Ascending aorta (tissue), 2 donors: ENCODE data around the gene RND3. TPM values are rescaled to one million over a fixed set of nuclear protein-coding genes. Genes with fewer than 3 reads are reported as not detected.

ENCODE experiments used
- DNase-seq, 2 donors: peaks; one replicate each; pipeline ENCODE4 v3.0.0-alpha.2; 2019; ENCODE audit warnings: low spot score in 2 of 2
- H3K27ac ChIP-seq, 2 donors: fragments of 200-600 bp; sonication (generic); one replicate each; pipeline ENCODE4 v1.5.1; 2016 to 2017; ENCODE audit warnings: mild to moderate bottlenecking in 1 of 2
- H3K27me3 ChIP-seq: fragments of 200-600 bp; sonication (generic); one replicate; pipeline ENCODE4 v1.5.1; 2017
- H3K36me3 ChIP-seq, 2 donors: fragments of 200-600 bp; sonication (generic); one replicate each; pipeline ENCODE4 v1.5.1; 2016
- H3K4me1 ChIP-seq, 2 donors: fragments of 200-600 bp; sonication (generic); one replicate each; pipeline ENCODE4 v1.5.1; 2016 to 2017; ENCODE audit warnings: mild to moderate bottlenecking in 1 of 2
- H3K4me3 ChIP-seq, 2 donors: fragments of 200-600 bp; sonication (generic); one replicate each; pipeline ENCODE4 v1.5.1; 2016 to 2017; ENCODE audit warnings: mild to moderate bottlenecking in 1 of 2
- H3K9me3 ChIP-seq, 2 donors: fragments of 200-600 bp; sonication (generic); one replicate each; pipeline ENCODE4 v1.5.1; 2016
- intact Hi-C: fragments of 100-400 bp; cut with DNase I; formaldehyde crosslinking; loops from one replicate; pipeline ENCODE4 v1.15.1; 2023
- total RNA-seq: library from RNA; depleted of rRNA; stranded (reverse); fragments of >200 nt; gene quantifications from one replicate; pipeline ENCODE4 v1.1.0, GENCODE V29; 2016
- TF ChIP-seq, protein P1 (sequence below), 3 experiments: fragments of 200-600 bp in 2 of 3; fragments of 450-650 bp in 1 of 3; sonication (generic) in 2 of 3; IDR thresholded peaks; one replicate each; pipeline ENCODE4 v1.5.1; 2016 to 2019; ENCODE audit warnings: antibody characterized with exemption in 3 of 3, mild to moderate bottlenecking in 1 of 3, moderate library complexity in 1 of 3

The RND3 gene
- total RNA-seq, 1 donor from 2014 or later: 10.7 TPM

DNA sequence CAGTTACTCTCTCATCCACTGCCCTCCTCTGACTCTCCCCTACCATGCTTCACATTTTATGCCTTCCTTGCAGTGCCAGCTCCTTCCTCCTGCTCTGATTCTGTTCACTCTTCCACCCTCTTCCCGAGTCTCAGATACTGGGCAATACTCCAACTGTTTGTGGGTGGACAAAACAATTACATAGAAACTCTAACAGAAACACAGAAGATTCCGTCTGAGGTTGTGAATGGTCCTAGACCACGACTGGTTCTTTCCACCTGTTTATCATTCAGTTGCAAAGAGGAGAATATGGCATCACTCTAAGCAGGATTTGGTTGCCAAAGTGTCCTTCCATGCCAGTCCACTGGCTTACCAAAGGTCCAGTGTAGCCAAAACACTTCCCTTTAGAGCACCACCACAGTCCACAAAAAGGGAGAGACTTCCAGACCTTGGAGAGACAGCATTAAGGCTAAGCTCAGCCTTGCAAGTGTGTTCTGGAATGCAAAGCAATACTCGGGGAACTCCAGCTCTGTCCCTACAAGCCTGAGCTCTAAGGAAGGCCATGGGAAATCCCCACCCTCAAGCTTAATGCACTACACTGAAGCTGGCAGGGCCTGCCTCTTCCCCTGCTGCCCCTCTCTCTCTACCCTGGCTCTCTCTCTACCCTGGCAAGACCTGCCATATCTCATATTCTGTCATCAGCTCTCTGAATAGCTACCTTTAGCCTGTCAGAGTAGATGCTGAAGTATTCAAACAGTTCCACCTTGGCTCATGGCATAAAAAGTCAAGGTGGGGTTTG lies 33.6 kb upstream of the RND3 start:
- H3K36me3 ChIP-seq: no peaks in the 10 kb centered on the region
- TF ChIP-seq, protein P1, sequence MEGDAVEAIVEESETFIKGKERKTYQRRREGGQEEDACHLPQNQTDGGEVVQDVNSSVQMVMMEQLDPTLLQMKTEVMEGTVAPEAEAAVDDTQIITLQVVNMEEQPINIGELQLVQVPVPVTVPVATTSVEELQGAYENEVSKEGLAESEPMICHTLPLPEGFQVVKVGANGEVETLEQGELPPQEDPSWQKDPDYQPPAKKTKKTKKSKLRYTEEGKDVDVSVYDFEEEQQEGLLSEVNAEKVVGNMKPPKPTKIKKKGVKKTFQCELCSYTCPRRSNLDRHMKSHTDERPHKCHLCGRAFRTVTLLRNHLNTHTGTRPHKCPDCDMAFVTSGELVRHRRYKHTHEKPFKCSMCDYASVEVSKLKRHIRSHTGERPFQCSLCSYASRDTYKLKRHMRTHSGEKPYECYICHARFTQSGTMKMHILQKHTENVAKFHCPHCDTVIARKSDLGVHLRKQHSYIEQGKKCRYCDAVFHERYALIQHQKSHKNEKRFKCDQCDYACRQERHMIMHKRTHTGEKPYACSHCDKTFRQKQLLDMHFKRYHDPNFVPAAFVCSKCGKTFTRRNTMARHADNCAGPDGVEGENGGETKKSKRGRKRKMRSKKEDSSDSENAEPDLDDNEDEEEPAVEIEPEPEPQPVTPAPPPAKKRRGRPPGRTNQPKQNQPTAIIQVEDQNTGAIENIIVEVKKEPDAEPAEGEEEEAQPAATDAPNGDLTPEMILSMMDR (IDR thresholded peaks at IDR 0.05): no peak
- no peak overlapping the region for H3K4me3 ChIP-seq
- no peaks in the 10 kb centered on the region for H3K4me1 ChIP-seq
- H3K27me3 ChIP-seq: no peaks in the 10 kb centered on the region
- H3K27ac ChIP-seq: no peak overlapping the region
- no peaks in the 10 kb centered on the region for H3K9me3 ChIP-seq
- no peak for DNase-seq
- intact Hi-C loops: no loop called here

DNA sequence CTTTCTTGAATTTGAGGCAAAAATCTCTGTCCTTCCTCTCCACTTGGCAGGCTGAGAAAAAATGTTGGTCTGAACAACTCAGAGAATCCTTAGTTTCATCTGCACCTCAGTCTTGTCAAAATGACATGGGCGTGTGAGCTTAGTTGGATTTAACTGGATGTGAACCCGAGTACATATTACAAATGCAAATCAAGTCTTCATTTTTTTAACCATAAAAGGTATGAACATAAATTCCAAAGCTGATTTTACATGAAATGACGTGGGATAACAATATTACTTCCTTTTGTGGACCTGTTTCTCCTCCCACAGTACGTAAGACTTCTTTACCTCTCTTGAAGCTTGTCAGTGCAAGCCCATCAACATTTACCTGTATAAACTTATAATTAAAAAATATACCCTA lies 32.6 kb upstream of the RND3 start:
- TF ChIP-seq, protein P1 (IDR thresholded peaks at IDR 0.05): no peak
- intact Hi-C loops: no loop called here
- H3K4me3 ChIP-seq: no peak overlapping the region
- no peaks in the 10 kb centered on the region for H3K9me3 ChIP-seq
- H3K27ac ChIP-seq: no peak overlapping the region
- H3K4me1 ChIP-seq: no peaks in the 10 kb centered on the region
- H3K36me3 ChIP-seq: no peaks in the 10 kb centered on the region
- DNase-seq: no peak
- H3K27me3 ChIP-seq: no peaks in the 10 kb centered on the region

DNA sequence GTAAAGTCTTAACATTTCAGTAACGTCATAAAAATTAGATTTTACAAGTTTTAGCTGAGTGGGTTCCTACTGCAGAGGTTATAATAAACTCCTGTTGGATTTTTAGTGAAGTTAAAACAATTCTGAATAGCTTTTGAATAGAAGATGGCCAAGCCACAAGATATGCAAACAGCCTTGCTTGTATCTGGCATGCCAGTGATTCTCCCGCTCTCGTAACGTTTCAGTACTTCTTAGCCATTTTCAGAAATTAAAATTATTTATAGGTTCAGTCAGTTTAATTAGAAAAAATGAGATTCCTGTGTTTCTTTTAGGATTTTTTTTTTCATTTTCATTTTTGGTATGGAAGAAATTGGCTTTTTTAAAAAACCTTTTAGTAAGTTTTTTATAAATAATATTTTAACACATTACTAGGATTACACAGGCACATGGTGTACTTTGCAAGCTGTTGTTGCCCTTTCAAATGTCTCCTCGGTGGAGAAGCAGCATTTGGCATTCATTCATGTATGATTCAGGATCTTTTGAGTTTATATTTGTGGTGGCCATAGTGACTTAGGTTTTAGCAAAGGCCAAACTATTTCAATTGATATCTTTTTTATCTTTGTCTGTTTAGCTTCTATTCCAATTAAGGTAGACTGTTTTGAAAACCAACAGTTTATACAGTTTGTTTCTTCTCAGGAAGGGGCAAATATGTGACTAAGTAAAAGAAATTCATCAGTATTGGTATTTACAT lies 30.6 kb upstream of the RND3 start:
- no peak overlapping the region for H3K4me3 ChIP-seq
- DNase-seq: no peak
- no peaks in the 10 kb centered on the region for H3K9me3 ChIP-seq
- H3K4me1 ChIP-seq: no peaks in the 10 kb centered on the region
- intact Hi-C loops: no loop called here
- TF ChIP-seq, protein P1 (IDR thresholded peaks at IDR 0.05): no peak
- H3K27ac ChIP-seq: no peak overlapping the region
- H3K27me3 ChIP-seq: no peaks in the 10 kb centered on the region
- H3K36me3 ChIP-seq: no peaks in the 10 kb centered on the region

DNA sequence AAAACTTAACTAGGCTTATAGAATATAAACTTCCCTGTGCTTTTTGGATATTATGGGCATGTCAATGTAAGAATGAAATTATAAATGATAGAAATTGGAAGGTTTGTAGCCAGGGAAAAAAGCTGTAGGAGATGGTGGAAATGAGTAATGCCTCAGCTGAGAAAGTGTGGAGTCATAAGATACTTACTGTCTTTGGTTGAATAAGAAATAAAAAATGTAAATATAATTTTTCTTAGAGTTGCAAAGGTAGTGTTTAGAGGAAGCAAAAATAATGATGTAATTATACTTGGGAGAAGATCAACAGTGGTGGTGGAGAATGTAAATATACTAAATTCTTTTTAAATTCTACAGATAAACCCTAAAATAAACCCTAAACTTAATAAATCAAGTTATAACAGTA lies 26.2 kb upstream of the RND3 start:
- DNase-seq: no peak
- H3K9me3 ChIP-seq: no peaks in the 10 kb centered on the region
- no peaks in the 10 kb centered on the region for H3K27me3 ChIP-seq
- no peaks in the 10 kb centered on the region for H3K4me1 ChIP-seq
- H3K36me3 ChIP-seq: no peaks in the 10 kb centered on the region
- no peak overlapping the region for H3K27ac ChIP-seq
- no peak overlapping the region for H3K4me3 ChIP-seq
- intact Hi-C loops: no loop called here
- TF ChIP-seq, protein P1 (IDR thresholded peaks at IDR 0.05): no peak

DNA sequence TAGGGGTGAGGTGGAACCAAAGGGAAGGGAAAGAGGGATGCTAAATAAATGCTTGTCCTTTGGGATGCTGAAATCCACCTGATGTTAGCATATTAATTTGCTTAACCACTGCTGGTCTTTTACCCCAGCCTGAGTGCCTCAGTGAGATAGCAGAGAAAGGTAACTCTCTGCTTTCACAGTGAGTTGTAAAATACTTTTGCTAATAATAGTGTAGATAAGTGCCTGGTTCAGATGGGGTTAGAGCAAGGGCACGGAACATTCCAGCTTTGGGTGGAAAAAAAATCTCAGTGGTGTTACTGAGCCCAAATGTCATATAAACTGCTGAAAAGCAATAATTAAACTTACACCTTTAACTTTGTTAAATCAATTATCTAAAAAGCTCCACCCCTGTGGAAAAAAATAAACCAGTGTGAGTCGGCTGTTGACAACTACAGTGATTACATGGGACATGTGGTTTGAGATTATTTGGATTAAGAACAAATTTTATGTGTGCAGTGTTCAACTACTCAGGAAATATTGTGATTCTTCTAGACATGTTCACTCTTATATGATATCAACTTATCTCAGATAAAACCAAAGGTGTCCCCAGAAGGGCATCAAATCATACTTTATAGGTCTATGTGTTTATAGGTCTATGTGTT lies 21.1 kb upstream of the RND3 start:
- TF ChIP-seq, protein P1 (IDR thresholded peaks at IDR 0.05): no peak

More for the DNA sequence above, 21.1 kb upstream of the RND3 start:
- Histone ChIP-seq H3K9me3 (no peaks in the 10 kb centered on the region), H3K4me3 (no peak overlapping the region), H3K36me3 (no peaks in the 10 kb centered on the region), H3K27ac (no peak overlapping the region), H3K27me3 (no peaks in the 10 kb centered on the region), H3K4me1 (no peaks in the 10 kb centered on the region)
- intact Hi-C loops: no loop called here
- DNase-seq: no peak
